ENCODE data around the gene PAQR9. TPM values are rescaled to one million over a fixed set of nuclear protein-coding genes. Genes with fewer than 3 reads are reported as not detected.

Gene PAQR9
- total RNA-seq, 1 donor = not detected

GRCh38 chr3:142952272-142953193, 10.9 kb downstream of the PAQR9 start:
- no peak for DNase-seq (ENCODE audit: low read depth)
- no peak for TF ChIP-seq CTCF (IDR thresholded peaks at IDR 0.05; ENCODE audit: insufficient read depth, low read depth, low read length)
- H3K4me3 ChIP-seq (ENCODE audit: low read depth, low read length) = no peak overlapping the region

- DNase-seq (ENCODE audit: low read depth) = no peak
- no peak overlapping the region for H3K4me3 ChIP-seq (ENCODE audit: low read depth, low read length)
- no peak for TF ChIP-seq CTCF (IDR thresholded peaks at IDR 0.05; ENCODE audit: insufficient read depth, low read depth, low read length)
Measured at GRCh38 chr3:142951794-142952193, 11.7 kb downstream of the PAQR9 start.

- no peak overlapping the region for H3K4me3 ChIP-seq (ENCODE audit: low read depth, low read length)
- no peak for TF ChIP-seq CTCF (IDR thresholded peaks at IDR 0.05; ENCODE audit: insufficient read depth, low read depth, low read length)
- no peak for DNase-seq (ENCODE audit: low read depth)
Measured at GRCh38 chr3:142950972-142951371, 12.5 kb downstream of the PAQR9 start.

GRCh38 chr3:142947799-142948575, 15.5 kb downstream of the PAQR9 start:
- no peak for DNase-seq (ENCODE audit: low read depth)
- TF ChIP-seq CTCF (IDR thresholded peaks at IDR 0.05; ENCODE audit: insufficient read depth, low read depth, low read length) = no peak

GRCh38 chr3:142947352-142947751, 16.1 kb downstream of the PAQR9 start:
- TF ChIP-seq CTCF (IDR thresholded peaks at IDR 0.05; ENCODE audit: insufficient read depth, low read depth, low read length) = no peak
- no peak overlapping the region for H3K4me3 ChIP-seq (ENCODE audit: low read depth, low read length)
- DNase-seq (ENCODE audit: low read depth) = no peak

More at GRCh38 chr3:142947799-142948575, 15.5 kb downstream of the PAQR9 start:
- H3K4me3 ChIP-seq (ENCODE audit: low read depth, low read length) = no peak overlapping the region

GRCh38 chr3:142946861-142947260, 16.6 kb downstream of the PAQR9 start:
- H3K4me3 ChIP-seq (ENCODE audit: low read depth, low read length) = no peak overlapping the region
- no peak for TF ChIP-seq CTCF (IDR thresholded peaks at IDR 0.05; ENCODE audit: insufficient read depth, low read depth, low read length)
- no peak for DNase-seq (ENCODE audit: low read depth)

Measured in fibroblast of villous mesenchyme (primary cell).